ENCODE results near the gene SERPINB3.

DNA sequence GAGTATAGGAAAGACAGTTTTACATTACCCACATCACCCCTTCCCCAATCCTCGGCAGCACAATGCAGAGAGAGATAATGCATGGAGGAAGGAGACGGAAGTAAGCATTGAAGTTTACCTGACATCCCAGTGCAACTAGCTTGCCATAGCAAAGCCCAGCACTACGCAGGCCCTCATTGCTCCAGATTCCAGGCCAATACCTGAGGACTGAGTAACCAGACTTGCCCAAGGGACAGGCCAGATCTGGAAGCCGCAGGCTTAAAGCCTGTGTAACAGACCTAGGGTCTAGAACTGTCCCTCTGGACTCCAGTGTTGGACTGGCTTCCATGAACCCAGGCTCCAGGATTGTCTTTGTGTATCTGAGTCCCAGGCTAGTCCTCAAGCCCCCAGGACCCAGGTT, 35.3 kb downstream of the SERPINB3 start:
- TF ChIP-seq POLR2A (IDR thresholded peaks at IDR 0.05; ENCODE audit: low read depth, low read length) = no peak
- TF ChIP-seq TAF1 (IDR thresholded peaks at IDR 0.05; ENCODE audit: borderline replicate concordance, low read depth, low read length) = no peak

Measured in GM12892 (cell line).